AG04450 (cell line): ENCODE data around the gene CADM1. TPM values are rescaled to one million over a fixed set of nuclear protein-coding genes. Genes with fewer than 3 reads are reported as not detected.

Experiments used
- CTCF ChIA-PET: fragments of 300-600, 350-600 bp; formaldehyde crosslinking; extraction: SDS; loops from one replicate; lab custom pipeline; 2022; ENCODE audit warnings: antibody characterized with exemption, inconsistent platforms; lab: Charles Lee
- POLR2A ChIA-PET: fragments of 350-600 bp; formaldehyde crosslinking; extraction: SDS; loops from one replicate; lab custom pipeline; 2021; ENCODE audit warnings: antibody characterized with exemption, inconsistent platforms; lab: Yijun Ruan, JAX
- DNase-seq: peaks from one replicate; pipeline ENCODE4 v3.0.0-alpha.2; 2011; ENCODE audit warnings: low read depth, low spot score
- H3K27ac ChIP-seq: one replicate; pipeline ENCODE4 v1.5.1; 2012; ENCODE audit warnings: low read depth, low read length, control low read depth
- H3K27me3 ChIP-seq: one replicate; pipeline ENCODE4 v1.6.0; 2012; ENCODE audit warnings: low read length; ENCODE audit not compliant: control insufficient read depth, insufficient read depth
- H3K4me3 ChIP-seq: 2 replicates; pipeline ENCODE4 v1.5.1; 2011; ENCODE audit warnings: mild to moderate bottlenecking, low read depth, low read length, control low read depth
- H3K9me3 ChIP-seq: 2 replicates; pipeline ENCODE4 v1.5.1; 2012; ENCODE audit warnings: low read length; ENCODE audit not compliant: control insufficient read depth, insufficient read depth
- polyA plus RNA-seq: library from polyadenylated mRNA; depleted of rRNA; stranded (reverse); fragments of >200 nt; gene quantifications from 2 replicates; pipeline ENCODE4 v1.2.3, GENCODE V29; 2011
- TF ChIP-seq, protein P1 (sequence below): IDR thresholded peaks from 2 replicates; pipeline ENCODE4 v1.5.1; 2011; ENCODE audit warnings: low read depth, low read length, control low read depth, inconsistent platforms

The CADM1 gene
- polyA plus RNA-seq, 1 experiment = 70.7 TPM

DNA sequence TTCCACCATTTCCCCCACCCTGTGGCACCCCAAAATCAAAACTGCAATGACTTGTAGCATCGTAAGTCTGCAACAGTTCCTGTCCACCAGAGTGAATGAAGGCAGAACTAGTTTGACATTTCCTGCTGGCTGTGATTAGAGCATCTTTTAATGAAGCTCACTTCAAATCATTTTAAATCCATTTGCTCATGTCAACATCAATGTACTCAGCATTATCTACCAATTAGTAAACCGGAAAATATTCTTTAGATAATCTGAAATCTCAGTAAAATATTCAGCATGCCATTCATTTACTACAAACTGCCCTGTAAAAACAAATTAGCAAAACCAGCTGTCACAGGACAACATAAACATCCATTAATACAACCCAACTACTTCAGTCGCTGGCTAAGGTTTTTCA lies 38.1 kb downstream of the CADM1 start:
- no peaks in the 10 kb centered on the region for H3K9me3 ChIP-seq
- ChIA-PET CTCF (no interaction called here), POLR2A (no interaction called here)
- H3K27ac ChIP-seq = no peak overlapping the region
- H3K27me3 ChIP-seq = no peaks in the 10 kb centered on the region
- H3K4me3 ChIP-seq = no peak overlapping the region
- TF ChIP-seq, protein P1, sequence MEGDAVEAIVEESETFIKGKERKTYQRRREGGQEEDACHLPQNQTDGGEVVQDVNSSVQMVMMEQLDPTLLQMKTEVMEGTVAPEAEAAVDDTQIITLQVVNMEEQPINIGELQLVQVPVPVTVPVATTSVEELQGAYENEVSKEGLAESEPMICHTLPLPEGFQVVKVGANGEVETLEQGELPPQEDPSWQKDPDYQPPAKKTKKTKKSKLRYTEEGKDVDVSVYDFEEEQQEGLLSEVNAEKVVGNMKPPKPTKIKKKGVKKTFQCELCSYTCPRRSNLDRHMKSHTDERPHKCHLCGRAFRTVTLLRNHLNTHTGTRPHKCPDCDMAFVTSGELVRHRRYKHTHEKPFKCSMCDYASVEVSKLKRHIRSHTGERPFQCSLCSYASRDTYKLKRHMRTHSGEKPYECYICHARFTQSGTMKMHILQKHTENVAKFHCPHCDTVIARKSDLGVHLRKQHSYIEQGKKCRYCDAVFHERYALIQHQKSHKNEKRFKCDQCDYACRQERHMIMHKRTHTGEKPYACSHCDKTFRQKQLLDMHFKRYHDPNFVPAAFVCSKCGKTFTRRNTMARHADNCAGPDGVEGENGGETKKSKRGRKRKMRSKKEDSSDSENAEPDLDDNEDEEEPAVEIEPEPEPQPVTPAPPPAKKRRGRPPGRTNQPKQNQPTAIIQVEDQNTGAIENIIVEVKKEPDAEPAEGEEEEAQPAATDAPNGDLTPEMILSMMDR = no peak
- DNase-seq = no peak

DNA sequence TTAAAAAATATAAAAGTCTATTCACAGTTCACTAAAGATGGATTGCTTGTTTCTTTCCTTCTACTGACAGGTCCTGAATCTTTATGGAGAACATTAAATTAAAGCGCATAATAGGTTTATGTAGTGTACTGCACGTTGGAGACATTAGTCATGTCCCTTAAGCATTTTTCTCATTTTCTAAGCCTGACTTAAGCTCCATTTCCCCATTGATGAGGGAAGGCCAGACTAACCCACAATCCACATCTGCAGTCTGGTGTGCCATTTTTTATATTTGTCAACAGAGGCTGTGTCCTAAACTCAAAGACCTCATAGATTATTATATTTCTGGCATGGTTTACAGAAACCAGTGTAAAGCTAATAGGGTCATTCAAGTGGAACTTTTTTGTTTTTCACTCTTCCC lies 39.9 kb downstream of the CADM1 start:
- no peaks in the 10 kb centered on the region for H3K27me3 ChIP-seq
- no peaks in the 10 kb centered on the region for H3K9me3 ChIP-seq
- ChIA-PET CTCF (no interaction called here), POLR2A (no interaction called here)
- TF ChIP-seq, protein P1 = no peak
- no peak overlapping the region for H3K27ac ChIP-seq
- H3K4me3 ChIP-seq = no peak overlapping the region
- peak; percentile 7 for DNase-seq

DNA sequence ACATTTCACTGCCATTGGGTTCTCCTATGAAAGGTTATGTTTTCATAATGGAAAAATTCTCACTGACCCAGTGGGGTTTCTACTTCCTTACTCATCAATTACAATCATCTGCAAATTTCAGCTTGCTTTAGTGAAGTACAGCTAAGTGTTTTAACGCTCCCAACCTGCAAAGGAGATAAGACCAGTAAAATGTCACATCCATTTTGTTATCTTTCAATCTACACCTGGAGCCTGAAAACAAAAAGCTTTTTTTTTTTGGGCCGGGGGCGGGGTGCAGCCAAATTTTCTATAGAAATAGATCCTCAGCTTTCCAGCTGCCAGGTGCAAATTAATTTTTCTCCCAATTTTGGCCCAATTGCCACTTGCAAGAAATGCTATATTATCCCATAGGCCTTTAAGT lies 40.6 kb downstream of the CADM1 start:
- ChIA-PET CTCF (interaction anchor here (1.0 kb wide), 1 partner anchor 139 kb away, joined by 3 read pairs; no protein-coding TSS in a partner anchor), POLR2A (no interaction called here)
- TF ChIP-seq, protein P1 = no peak
- H3K27ac ChIP-seq = no peak overlapping the region
- no peak overlapping the region for H3K4me3 ChIP-seq
- H3K9me3 ChIP-seq = no peaks in the 10 kb centered on the region
- DNase-seq = no peak
- H3K27me3 ChIP-seq = no peaks in the 10 kb centered on the region

DNA sequence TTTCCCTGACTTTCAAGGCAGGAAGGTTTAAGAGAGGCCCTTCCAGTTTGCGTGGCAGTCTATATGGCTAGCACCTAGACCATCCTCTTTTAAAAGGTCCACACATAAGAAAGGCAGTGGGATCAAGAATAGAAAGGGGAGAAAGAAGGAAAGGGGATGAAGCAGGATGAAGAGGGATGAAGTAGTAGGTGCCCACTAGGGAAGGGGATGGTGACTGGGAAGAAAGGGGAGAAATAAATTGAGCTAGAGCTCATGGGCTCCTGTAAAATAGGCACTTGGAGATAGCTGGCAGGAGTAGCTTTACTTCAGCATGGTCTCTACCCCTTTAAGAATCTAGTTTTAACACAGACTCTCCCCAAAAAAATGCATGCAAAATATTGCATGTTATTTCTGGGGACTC lies 41.5 kb downstream of the CADM1 start:
- H3K27ac ChIP-seq = no peak overlapping the region
- ChIA-PET CTCF (interaction anchor here (1.0 kb wide), 1 partner anchor 138 kb away, joined by 3 read pairs; no protein-coding TSS in a partner anchor), POLR2A (no interaction called here)
- no peak overlapping the region for H3K4me3 ChIP-seq
- no peaks in the 10 kb centered on the region for H3K27me3 ChIP-seq
- TF ChIP-seq, protein P1 = no peak
- DNase-seq = no peak
- no peaks in the 10 kb centered on the region for H3K9me3 ChIP-seq

DNA sequence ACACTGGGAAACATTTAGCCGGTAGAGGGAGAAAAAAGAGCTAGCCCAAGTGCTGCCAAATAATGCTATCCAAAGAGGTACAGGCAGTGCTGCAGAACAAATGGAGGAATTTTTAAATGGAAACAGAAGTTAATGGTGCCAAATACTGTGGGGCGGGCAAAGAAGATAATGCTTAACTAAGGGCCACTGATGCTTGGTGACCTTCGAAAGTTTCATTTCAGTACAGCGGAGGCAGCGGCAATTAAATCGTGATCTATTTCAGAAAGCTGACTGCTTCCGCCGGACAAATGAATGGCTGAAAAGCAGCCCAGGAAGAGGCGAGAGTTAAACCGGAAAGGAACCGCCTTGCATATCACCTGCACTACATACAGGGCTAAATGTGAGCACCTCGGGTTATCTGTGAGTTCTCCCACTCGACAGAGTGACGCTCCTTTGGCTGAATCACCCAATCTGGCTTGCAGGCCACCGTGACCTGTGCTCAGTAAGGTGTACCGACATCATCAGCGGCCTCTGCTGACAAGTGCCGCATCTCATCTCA lies 42.1 kb downstream of the CADM1 start:
- CTCF ChIA-PET = no interaction called here

More for the DNA sequence above, 42.1 kb downstream of the CADM1 start:
- H3K4me3 ChIP-seq = no peak overlapping the region
- DNase-seq = no peak
- H3K9me3 ChIP-seq = no peaks in the 10 kb centered on the region
- TF ChIP-seq, protein P1 = no peak
- POLR2A ChIA-PET = no interaction called here
- no peak overlapping the region for H3K27ac ChIP-seq
- H3K27me3 ChIP-seq = no peaks in the 10 kb centered on the region
